IPS DF 6.9 (cell line): Measurements from ENCODE around the gene MRPS18A.
"Not testable (repeated sequence)": the region's sequence is repeated elsewhere in the genome, so short reads cannot be mapped to it uniquely, and the experiment has no call there.

Source experiments
- DNase-seq: peaks from one replicate; pipeline ENCODE4 v3.0.0-alpha.2; 2013; ENCODE audit warnings: low read depth, low spot score
- H3K27ac ChIP-seq: one replicate; pipeline ENCODE4 v1.5.1; 2013; ENCODE audit warnings: low read length, control low read depth
- H3K27me3 ChIP-seq: 2 replicates; pipeline ENCODE4 v1.6.1; 2013; ENCODE audit warnings: mild to moderate bottlenecking, low read length; ENCODE audit not compliant: control insufficient read depth, insufficient read depth
- H3K36me3 ChIP-seq: 2 replicates; pipeline ENCODE4 v1.6.1; 2013; ENCODE audit warnings: low read length; ENCODE audit not compliant: control insufficient read depth, insufficient read depth
- H3K4me1 ChIP-seq: 2 replicates; pipeline ENCODE4 v1.6.1; 2013; ENCODE audit warnings: low read length; ENCODE audit not compliant: control insufficient read depth, insufficient read depth
- H3K4me3 ChIP-seq: 2 replicates; pipeline ENCODE4 v1.5.1; 2013; ENCODE audit warnings: mild to moderate bottlenecking, low read length
- H3K9me3 ChIP-seq: 2 replicates; pipeline ENCODE4 v1.6.1; 2013; ENCODE audit warnings: low read length, inconsistent platforms; ENCODE audit not compliant: control insufficient read depth, insufficient read depth
- WGBS: extraction: QIAGEN DNeasy Blood & Tissue Kit; methylation state at CpG from one replicate; pipeline ENCODE4 v1.1.7; 2013; ENCODE audit warnings: mixed read lengths, missing lambda C conversion rate; ENCODE audit not compliant: insufficient read length, insufficient coverage; 5-methylcytosine and 5-hydroxymethylcytosine counted together

The MRPS18A gene

GRCh38 chr6:43658161-43658560 is 29.4 kb downstream of the MRPS18A start:
- no peak for DNase-seq
- no CpG with 5 or more reads among the region's 9 CpGs for WGBS
- Histone ChIP-seq H3K27ac (no peak overlapping the region), H3K4me3 (no peak overlapping the region), H3K27me3 (no peaks in the 10 kb centered on the region; the same call in 1 of the 2 replicates), H3K36me3 (no peaks in the 10 kb centered on the region), H3K9me3 (no peaks in the 10 kb centered on the region), H3K4me1 (no peaks in the 10 kb centered on the region)

GRCh38 chr6:43657221-43657802 is 30.3 kb downstream of the MRPS18A start:
- H3K36me3 ChIP-seq: no peaks in the 10 kb centered on the region
- no peaks in the 10 kb centered on the region for H3K9me3 ChIP-seq
- no CpG with 5 or more reads among the region's 3 CpGs for WGBS
- H3K27me3 ChIP-seq: no peaks in the 10 kb centered on the region; the same call in 1 of the 2 replicates
- no peak overlapping the region for H3K27ac ChIP-seq
- no peak overlapping the region for H3K4me3 ChIP-seq
- H3K4me1 ChIP-seq: no peaks in the 10 kb centered on the region
- no peak for DNase-seq

DNA sequence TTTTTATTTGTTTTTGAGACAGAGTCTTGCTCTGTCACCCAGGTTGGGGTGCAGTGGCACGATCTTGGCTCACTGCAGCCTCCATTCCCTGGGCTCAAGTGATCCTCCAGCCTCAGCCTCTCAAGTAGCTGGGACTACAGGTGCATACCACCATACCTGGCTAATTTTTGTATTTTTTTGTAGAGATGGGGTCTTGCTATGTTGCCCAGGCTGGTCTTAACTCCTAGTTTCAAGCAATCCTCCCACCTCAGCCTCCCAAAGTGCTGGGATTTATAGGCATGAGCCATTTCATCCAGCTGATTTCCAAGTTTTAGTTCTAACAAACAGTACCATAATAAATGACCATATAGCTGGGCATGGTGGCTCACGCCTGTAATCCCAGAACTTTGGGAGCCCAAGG is 34.8 kb downstream of the MRPS18A start:
- not testable (repeated sequence) for H3K36me3 ChIP-seq, H3K9me3 ChIP-seq, H3K4me3 ChIP-seq, DNase-seq, H3K4me1 ChIP-seq, H3K27ac ChIP-seq, H3K27me3 ChIP-seq
- WGBS: no CpG with 5 or more reads among the region's 2 CpGs

- Histone ChIP-seq H3K4me1 (no peaks in the 10 kb centered on the region), H3K36me3 (no peaks in the 10 kb centered on the region), H3K4me3 (no peak overlapping the region), H3K27ac (no peak overlapping the region), H3K9me3 (no peaks in the 10 kb centered on the region), H3K27me3 (no peaks in the 10 kb centered on the region)
- DNase-seq: no peak
- no CpG with 5 or more reads among the region's 2 CpGs for WGBS
Measured at GRCh38 chr6:43648248-43648647, 39.3 kb downstream of the MRPS18A start.

GRCh38 chr6:43647613-43648012 is 40.0 kb downstream of the MRPS18A start:
- Histone ChIP-seq H3K36me3 (no peaks in the 10 kb centered on the region), H3K27me3 (no peaks in the 10 kb centered on the region), H3K4me1 (no peaks in the 10 kb centered on the region), H3K27ac (no peak overlapping the region), H3K9me3 (no peaks in the 10 kb centered on the region), H3K4me3 (no peak overlapping the region)
- no peak for DNase-seq
- no CpG with 5 or more reads among the region's 3 CpGs for WGBS

- Histone ChIP-seq H3K27me3 (no peaks in the 10 kb centered on the region), H3K4me1 (no peaks in the 10 kb centered on the region), H3K27ac (no peak overlapping the region), H3K4me3 (peak overlapping the region; percentile 32; the same call in 1 of the 2 replicates), H3K9me3 (no peaks in the 10 kb centered on the region), H3K36me3 (peaks cover under 1% of the 10 kb centered on the region; the same call in 1 of the 2 replicates)
- DNase-seq: no peak
- no CpG with 5 or more reads among the region's 9 CpGs for WGBS
Measured at GRCh38 chr6:43645613-43645964, 42.0 kb downstream of the MRPS18A start.

GRCh38 chr6:43644940-43645612 is 42.5 kb downstream of the MRPS18A start, which contains the start of gene RSPH9:
Gene RSPH9, plus strand, starts transcription at chr6:43645036. Its CDS starts 63 bp downstream, at chr6:43645099.
- DNase-seq: peak; percentile 85
- Histone ChIP-seq H3K27ac (no peak within 1 kb of the TSS), H3K4me1 (no peaks in the 10 kb centered on the region), H3K27me3 (no peaks in the 10 kb centered on the region), H3K36me3 (peaks cover 5% of the 10 kb centered on the region), H3K4me3 (peak within 1 kb of the TSS; percentile 38; the same call in 1 of the 2 replicates), H3K9me3 (no peaks in the 10 kb centered on the region)
- no CpG with 5 or more reads among the region's 52 CpGs for WGBS

GRCh38 chr6:43639984-43640800 is 47.4 kb downstream of the MRPS18A start:
- no peaks in the 10 kb centered on the region for H3K27me3 ChIP-seq
- DNase-seq: no peak
- H3K4me3 ChIP-seq: no peak overlapping the region
- no peak overlapping the region for H3K27ac ChIP-seq
- H3K36me3 ChIP-seq: peaks cover 9% of the 10 kb centered on the region
- H3K9me3 ChIP-seq: no peaks in the 10 kb centered on the region
- peaks cover 4% of the 10 kb centered on the region for H3K4me1 ChIP-seq
- WGBS: no CpG with 5 or more reads among the region's 21 CpGs

DNA sequence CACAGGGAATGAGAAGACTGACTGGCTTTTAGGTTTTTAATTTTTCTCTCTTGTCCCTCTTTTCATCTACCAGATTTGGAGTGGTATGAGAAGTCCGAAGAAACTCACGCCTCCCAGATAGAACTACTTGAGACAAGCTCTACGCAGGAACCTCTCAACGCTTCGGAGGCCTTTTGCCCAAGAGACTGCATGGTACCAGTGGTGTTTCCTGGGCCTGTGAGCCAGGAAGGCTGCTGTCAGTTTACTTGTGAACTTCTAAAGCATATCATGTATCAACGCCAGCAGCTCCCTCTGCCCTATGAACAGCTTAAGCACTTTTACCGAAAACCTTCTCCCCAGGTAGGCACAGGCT is 51.3 kb downstream of the MRPS18A start:
- Histone ChIP-seq H3K4me3 (peak overlapping the region; percentile 83; the same call in 1 of the 2 replicates), H3K27ac (no peak overlapping the region), H3K9me3 (no peaks in the 10 kb centered on the region), H3K4me1 (peaks cover 4% of the 10 kb centered on the region), H3K27me3 (no peaks in the 10 kb centered on the region), H3K36me3 (peaks cover 9% of the 10 kb centered on the region)
- WGBS: no CpG with 5 or more reads among the region's 7 CpGs
- no peak for DNase-seq

DNA sequence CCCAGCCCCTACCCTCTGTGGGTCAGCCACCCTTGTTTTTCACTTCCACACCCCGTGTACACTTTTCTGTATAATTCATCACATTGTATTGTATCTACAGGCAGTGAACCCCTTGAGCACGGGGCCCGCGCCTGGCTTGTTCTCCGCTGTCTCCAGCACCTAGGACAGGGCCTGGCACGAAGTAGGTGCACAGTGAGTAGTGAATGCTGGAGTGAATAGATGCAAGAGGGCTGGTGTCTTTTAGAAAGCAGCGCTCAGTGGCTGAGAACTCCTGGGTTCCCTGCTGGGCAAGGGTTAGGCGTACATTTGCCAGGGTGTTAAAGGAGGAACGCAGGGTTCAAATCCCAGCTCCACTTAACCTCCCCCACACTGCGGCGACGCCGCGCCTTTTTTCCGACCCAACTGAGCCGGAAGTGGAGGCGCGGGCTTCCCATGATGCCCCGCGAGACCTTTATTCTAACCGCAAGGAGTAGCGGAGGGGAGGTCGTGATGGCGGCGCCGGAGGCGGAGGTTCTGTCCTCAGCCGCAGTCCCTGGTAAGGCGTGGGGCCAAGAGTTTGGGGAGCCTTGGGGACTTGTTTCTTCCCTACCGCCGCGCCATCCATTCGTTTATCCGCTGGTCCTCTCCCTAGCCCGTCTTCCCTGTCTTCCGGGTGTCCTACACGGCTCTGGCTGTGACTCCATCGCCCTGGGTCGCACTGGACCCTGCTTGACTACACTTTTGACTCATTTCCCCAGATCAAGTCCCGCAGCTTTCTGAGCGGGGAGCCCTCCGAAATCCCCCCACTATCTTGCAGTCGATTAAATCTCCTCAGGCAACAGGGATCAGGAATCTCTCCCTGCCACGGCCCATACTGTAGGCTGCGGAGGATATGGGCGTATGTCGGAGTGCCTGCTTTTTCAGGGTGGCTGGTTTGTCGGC is 51.9 kb downstream of the MRPS18A start, which contains the start of gene MAD2L1BP:
Gene MAD2L1BP, plus strand, starts transcription at position 454 of the 921 bp plus-strand sequence. Its CDS starts 36 bp downstream, at position 490.
- Histone ChIP-seq H3K27me3 (no peaks in the 10 kb centered on the region), H3K4me3 (peak within 1 kb of the TSS; percentile 83), H3K9me3 (no peaks in the 10 kb centered on the region), H3K4me1 (peaks cover 4% of the 10 kb centered on the region), H3K27ac (no peak within 1 kb of the TSS), H3K36me3 (peaks cover 9% of the 10 kb centered on the region)
- DNase-seq: peak; percentile 29
- WGBS: no CpG with 5 or more reads among the region's 48 CpGs
